Measurements from ENCODE around the gene FRMD4A. TPM values are rescaled to one million over a fixed set of nuclear protein-coding genes. Genes with fewer than 3 reads are reported as not detected.

The FRMD4A gene
- total and polyA plus RNA-seq, 12 donors: 9.1 to 29.6 (median 14.6) TPM

GRCh38 chr10:14262836-14263425 is 67.8 kb downstream of the FRMD4A start:
- H3K9me3 ChIP-seq (replicated peaks in 1 of 3): no peaks in the 10 kb centered on the region
- 69 to 75% (median 70%) methylated on average over 15 of the region's 15 CpGs for WGBS, 4 donors
- no peak overlapping the region for H3K4me3 ChIP-seq
- TF ChIP-seq POLR2A (IDR thresholded peaks at IDR 0.05) (no peak), CTCF (IDR thresholded peaks at IDR 0.05) (no peak)
- no peaks in the 10 kb centered on the region for H3K4me1 ChIP-seq (replicated peaks in 1 of 2)
- no peak overlapping the region for H3K27ac ChIP-seq
- no peak for DNase-seq
- H3K36me3 ChIP-seq (replicated peaks in 1 of 2): no peaks in the 10 kb centered on the region
- H3K27me3 ChIP-seq: no peaks in the 10 kb centered on the region
- intact Hi-C loops (cut with DNase I): no loop called here

- no peaks in the 10 kb centered on the region for H3K9me3 ChIP-seq (replicated peaks in 1 of 3)
- H3K36me3 ChIP-seq (replicated peaks in 1 of 2): no peaks in the 10 kb centered on the region
- TF ChIP-seq POLR2A (IDR thresholded peaks at IDR 0.05): no peak
- no peak for TF ChIP-seq CTCF (IDR thresholded peaks at IDR 0.05)
- H3K27ac ChIP-seq: no peak overlapping the region
- DNase-seq: no peak
- WGBS, 4 donors: 75 to 96% (median 79%) methylated on average over 2 of the region's 2 CpGs
- no peaks in the 10 kb centered on the region for H3K27me3 ChIP-seq
- intact Hi-C loops (cut with DNase I): no loop called here
- no peaks in the 10 kb centered on the region for H3K4me1 ChIP-seq (replicated peaks in 1 of 2)
- no peak overlapping the region for H3K4me3 ChIP-seq
Observed at GRCh38 chr10:14261336-14261735, 69.4 kb downstream of the FRMD4A start.

- no peaks in the 10 kb centered on the region for H3K9me3 ChIP-seq (replicated peaks in 1 of 3)
- no peak overlapping the region for H3K27ac ChIP-seq
Observed at GRCh38 chr10:14259696-14260566, 70.8 kb downstream of the FRMD4A start.

More at GRCh38 chr10:14259696-14260566, 70.8 kb downstream of the FRMD4A start:
- H3K4me1 ChIP-seq (replicated peaks in 1 of 2): no peaks in the 10 kb centered on the region
- no peak overlapping the region for H3K4me3 ChIP-seq
- DNase-seq: no peak
- WGBS, 4 donors: 37 to 54% (median 49%) methylated on average over 7 of the region's 7 CpGs
- intact Hi-C loops (cut with DNase I): no loop called here
- H3K27me3 ChIP-seq: no peaks in the 10 kb centered on the region
- TF ChIP-seq POLR2A (IDR thresholded peaks at IDR 0.05): no peak
- no peak for TF ChIP-seq CTCF (IDR thresholded peaks at IDR 0.05)
- no peaks in the 10 kb centered on the region for H3K36me3 ChIP-seq (replicated peaks in 1 of 2)
